Measurements from ENCODE around the gene MLLT3.

The MLLT3 gene

DNA sequence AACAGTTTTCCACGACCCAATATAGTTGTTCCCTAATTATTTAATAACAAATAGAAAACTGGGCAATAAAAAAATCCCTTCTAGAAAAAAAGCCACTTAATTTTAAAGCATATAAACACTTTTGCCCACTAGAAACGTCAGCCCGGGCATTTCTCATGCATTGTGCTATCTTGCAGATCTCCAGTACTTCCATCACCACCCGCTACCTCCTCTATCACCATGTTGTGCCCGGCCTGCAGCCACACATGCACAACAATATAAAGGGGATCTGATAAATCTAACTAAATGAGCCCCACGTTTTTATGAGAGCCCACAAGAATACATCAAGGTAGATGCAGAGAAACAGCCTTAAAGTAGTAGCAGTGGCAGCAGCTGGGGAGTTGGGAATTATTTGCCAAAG, 272.7 kb downstream of the MLLT3 start:
- Histone ChIP-seq H3K36me3 (no peaks in the 10 kb centered on the region), H3K4me3 (ENCODE audit: low read depth, low read length) (no peak overlapping the region), H3K27ac (no peak overlapping the region), H3K27me3 (ENCODE audit: insufficient read depth, low read depth, severe bottlenecking) (no peaks in the 10 kb centered on the region), H3K9me3 (ENCODE audit: severe bottlenecking) (no peaks in the 10 kb centered on the region)
- TF ChIP-seq, protein P1, sequence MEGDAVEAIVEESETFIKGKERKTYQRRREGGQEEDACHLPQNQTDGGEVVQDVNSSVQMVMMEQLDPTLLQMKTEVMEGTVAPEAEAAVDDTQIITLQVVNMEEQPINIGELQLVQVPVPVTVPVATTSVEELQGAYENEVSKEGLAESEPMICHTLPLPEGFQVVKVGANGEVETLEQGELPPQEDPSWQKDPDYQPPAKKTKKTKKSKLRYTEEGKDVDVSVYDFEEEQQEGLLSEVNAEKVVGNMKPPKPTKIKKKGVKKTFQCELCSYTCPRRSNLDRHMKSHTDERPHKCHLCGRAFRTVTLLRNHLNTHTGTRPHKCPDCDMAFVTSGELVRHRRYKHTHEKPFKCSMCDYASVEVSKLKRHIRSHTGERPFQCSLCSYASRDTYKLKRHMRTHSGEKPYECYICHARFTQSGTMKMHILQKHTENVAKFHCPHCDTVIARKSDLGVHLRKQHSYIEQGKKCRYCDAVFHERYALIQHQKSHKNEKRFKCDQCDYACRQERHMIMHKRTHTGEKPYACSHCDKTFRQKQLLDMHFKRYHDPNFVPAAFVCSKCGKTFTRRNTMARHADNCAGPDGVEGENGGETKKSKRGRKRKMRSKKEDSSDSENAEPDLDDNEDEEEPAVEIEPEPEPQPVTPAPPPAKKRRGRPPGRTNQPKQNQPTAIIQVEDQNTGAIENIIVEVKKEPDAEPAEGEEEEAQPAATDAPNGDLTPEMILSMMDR (IDR thresholded peaks at IDR 0.05; ENCODE audit: low read depth, low read length), result no peak
- no peak for DNase-seq

DNA sequence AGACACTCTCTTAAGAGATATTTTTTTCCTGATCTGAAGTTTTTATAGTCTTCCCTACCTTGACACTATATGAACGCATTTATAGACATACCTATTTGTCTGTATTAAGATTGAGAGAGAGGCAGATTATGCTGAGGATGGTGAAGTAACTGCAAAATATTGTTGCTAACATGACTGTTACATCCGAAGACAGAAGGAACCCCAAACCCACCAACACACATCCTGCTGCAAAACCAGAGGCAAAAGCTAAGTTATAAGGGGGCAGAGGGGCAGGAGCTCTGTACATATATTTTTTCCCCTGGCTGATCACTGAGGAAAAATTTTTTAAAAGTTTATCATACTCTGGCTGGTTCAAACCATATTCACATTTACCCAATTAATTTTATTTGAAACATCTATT, 279.0 kb downstream of the MLLT3 start:
- H3K36me3 ChIP-seq, result no peaks in the 10 kb centered on the region
- TF ChIP-seq, protein P1 (IDR thresholded peaks at IDR 0.05; ENCODE audit: low read depth, low read length), result no peak
- H3K4me3 ChIP-seq (ENCODE audit: low read depth, low read length), result no peak overlapping the region
- H3K27ac ChIP-seq, result no peak overlapping the region
- no peaks in the 10 kb centered on the region for H3K9me3 ChIP-seq (ENCODE audit: severe bottlenecking)
- no peaks in the 10 kb centered on the region for H3K27me3 ChIP-seq (ENCODE audit: insufficient read depth, low read depth, severe bottlenecking)
- no peak for DNase-seq

DNA sequence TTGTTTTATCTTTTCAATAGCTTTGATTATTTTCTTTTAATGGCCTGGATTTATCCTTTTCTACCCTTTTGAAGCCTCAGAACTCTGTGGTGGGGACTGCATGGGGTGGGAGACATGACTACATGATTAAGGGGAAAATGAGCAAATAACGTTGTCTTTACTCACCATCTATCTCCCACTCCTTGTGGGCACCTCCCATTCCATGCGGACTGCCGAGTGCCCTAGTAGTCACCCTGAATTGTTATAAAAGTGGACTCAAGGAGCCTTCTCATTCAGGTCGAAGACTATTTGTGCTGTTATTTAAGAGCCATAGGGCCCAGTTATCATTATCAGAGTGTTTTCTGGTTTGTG, 281.8 kb downstream of the MLLT3 start:
- Histone ChIP-seq H3K4me3 (ENCODE audit: low read depth, low read length) (no peak overlapping the region), H3K36me3 (no peaks in the 10 kb centered on the region), H3K9me3 (ENCODE audit: severe bottlenecking) (no peaks in the 10 kb centered on the region), H3K27ac (no peak overlapping the region), H3K27me3 (ENCODE audit: insufficient read depth, low read depth, severe bottlenecking) (no peaks in the 10 kb centered on the region)
- no peak for DNase-seq
- TF ChIP-seq, protein P1 (IDR thresholded peaks at IDR 0.05; ENCODE audit: low read depth, low read length), result no peak

DNA sequence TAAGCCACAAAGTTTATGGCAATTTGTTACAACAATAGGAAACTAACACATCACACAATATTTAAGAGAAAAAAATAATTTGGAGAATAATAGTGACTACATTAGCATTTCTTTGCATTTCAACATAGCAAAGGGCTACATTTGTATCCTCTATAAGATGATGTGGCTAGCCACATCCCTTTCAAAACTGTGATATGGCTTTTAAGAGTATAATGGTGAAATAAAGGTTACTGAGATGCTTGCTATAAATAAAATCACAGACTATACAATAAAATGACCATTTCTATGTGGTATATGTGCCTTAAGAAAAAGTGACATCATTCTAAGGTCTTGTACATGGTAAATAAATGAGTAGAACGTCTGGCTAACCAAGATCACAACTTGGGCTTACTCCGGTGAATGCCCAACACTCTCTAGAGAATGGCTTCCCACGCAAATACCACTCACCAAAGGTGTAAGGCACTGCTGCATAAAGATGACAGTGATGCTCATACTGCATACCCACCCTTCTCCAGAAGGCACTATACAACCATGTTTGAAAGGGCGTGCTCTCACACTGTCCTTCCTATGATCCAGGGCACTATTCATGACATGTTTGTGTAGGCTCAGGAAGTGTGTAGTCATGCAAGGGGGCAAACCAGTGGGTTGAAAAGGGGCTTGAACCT, 286.5 kb downstream of the MLLT3 start:
- Histone ChIP-seq H3K9me3 (ENCODE audit: severe bottlenecking) (no peaks in the 10 kb centered on the region), H3K27ac (no peak overlapping the region), H3K4me3 (ENCODE audit: low read depth, low read length) (no peak overlapping the region), H3K27me3 (ENCODE audit: insufficient read depth, low read depth, severe bottlenecking) (no peaks in the 10 kb centered on the region), H3K36me3 (no peaks in the 10 kb centered on the region)
- DNase-seq, result no peak
- TF ChIP-seq, protein P1 (IDR thresholded peaks at IDR 0.05; ENCODE audit: low read depth, low read length), result no peak

DNA sequence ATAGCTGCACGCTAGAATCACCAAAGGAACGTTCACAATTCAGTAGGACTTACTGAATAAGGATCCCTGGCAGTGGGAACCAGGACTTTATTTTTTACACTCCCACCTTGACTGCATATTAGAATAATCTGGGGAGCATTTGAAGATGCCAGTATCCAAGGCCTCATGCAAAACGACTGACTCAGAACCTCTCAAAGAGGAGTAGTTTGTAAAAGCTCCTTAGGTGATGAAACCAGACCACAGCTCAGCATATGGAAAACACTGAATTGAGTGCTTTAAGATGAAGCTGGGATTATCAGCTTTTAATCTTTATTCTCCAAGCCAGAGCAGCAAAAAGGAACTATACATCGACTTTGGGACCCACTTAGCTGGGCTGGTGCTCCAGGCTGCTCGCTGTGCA, 288.3 kb downstream of the MLLT3 start:
- Histone ChIP-seq H3K9me3 (ENCODE audit: severe bottlenecking) (no peaks in the 10 kb centered on the region), H3K36me3 (no peaks in the 10 kb centered on the region), H3K27ac (peak overlapping the region; percentile 25; the same call in 1 of the 2 replicates), H3K4me3 (ENCODE audit: low read depth, low read length) (no peak overlapping the region), H3K27me3 (ENCODE audit: insufficient read depth, low read depth, severe bottlenecking) (no peaks in the 10 kb centered on the region)
- TF ChIP-seq, protein P1 (IDR thresholded peaks at IDR 0.05; ENCODE audit: low read depth, low read length), result no peak
- peak; percentile 33 for DNase-seq

DNA sequence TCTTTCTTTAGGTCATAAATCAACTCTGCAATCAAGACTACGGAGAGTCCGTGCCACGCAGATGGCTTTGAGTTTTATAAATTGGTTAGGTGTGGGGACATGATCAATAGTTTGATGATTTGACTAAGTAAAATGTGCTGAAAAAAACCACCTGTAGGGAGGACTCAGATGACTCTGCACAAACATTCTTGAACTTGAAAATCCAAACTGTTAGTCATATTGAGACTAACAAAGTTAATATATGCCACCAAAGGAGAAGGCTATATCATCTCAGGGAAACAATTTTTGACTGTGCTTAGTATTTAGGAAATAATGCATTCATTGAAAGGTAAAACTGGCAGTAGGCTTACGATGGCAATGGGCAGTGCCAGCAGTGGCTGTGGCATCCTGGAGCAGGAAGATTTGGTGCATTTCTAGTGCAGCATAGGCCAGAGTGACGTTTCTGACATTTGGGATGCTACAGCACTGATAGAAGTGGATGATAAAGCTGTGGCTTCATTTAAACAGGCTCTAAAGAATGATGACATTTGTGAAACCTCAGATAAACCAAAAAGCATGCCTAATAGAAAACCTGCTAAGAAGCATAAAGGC, 291.1 kb downstream of the MLLT3 start:
- no peaks in the 10 kb centered on the region for H3K9me3 ChIP-seq (ENCODE audit: severe bottlenecking)
- DNase-seq, result no peak
- H3K27me3 ChIP-seq (ENCODE audit: insufficient read depth, low read depth, severe bottlenecking), result no peaks in the 10 kb centered on the region
- H3K4me3 ChIP-seq (ENCODE audit: low read depth, low read length), result no peak overlapping the region
- TF ChIP-seq, protein P1 (IDR thresholded peaks at IDR 0.05; ENCODE audit: low read depth, low read length), result no peak
- no peaks in the 10 kb centered on the region for H3K36me3 ChIP-seq
- H3K27ac ChIP-seq, result no peak overlapping the region

Data from WERI-Rb-1 (cell line).